CD4-positive, alpha-beta T cell treated with Interleukin-15 for 4 hours (primary cell): ENCODE data around the gene BAHD1.

Source experiments
- DNase-seq: peaks from one replicate; pipeline ENCODE4 v3.0.0-alpha.2; 2020; ENCODE audit warnings: low spot score

BAHD1 gene

DNA sequence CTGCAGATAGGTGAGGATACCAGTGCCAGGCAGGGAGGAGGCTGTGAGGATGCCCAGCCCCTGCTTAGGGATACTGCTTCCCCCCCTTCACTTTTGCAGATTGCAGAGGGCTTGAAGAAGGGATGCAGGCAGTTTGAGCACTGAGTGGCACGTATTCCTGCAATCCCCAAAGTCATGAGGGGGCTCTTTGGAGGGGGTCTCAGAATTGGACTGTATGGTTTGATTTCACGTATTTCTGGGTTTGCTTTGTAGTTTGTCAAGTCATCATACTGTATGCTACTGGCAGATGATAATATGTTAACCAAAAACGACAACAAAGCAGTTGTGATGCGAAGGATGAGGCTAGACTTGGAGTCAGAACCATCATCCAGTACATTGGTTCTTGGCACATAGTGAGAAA lies 58.1 kb downstream of the BAHD1 start:
- DNase-seq, result no peak

- no peak for DNase-seq
These were observed 59.2 kb downstream of the BAHD1 start for GRCh38 chr15:40499931-40500330.

- no peak for DNase-seq
These were observed 60.0 kb downstream of the BAHD1 start for GRCh38 chr15:40500568-40501330.

GRCh38 chr15:40501487-40501886 lies 60.7 kb downstream of the BAHD1 start:
- DNase-seq, result no peak

- DNase-seq, result peak; percentile 60
These were observed 66.3 kb downstream of the BAHD1 start for GRCh38 chr15:40506964-40507571.

DNA sequence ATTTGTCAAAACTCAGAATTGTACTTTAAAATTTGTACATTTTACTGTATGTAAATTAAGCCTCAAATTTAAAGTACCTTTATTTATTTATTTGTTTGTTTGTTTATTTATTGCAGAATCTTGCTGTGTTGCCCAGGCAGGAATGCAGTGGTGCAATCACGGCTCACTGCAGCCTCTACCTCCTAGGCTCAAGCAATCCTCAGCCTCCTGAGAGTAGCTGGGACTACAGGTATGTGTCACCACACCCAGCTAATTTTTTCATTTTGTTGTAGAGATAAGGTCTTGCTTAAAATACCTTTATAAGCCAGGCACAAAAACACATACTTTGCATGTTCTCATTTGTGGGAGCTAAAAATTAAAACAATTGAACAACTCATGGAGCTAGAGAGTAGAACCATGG lies 67.5 kb downstream of the BAHD1 start:
- no peak for DNase-seq

DNA sequence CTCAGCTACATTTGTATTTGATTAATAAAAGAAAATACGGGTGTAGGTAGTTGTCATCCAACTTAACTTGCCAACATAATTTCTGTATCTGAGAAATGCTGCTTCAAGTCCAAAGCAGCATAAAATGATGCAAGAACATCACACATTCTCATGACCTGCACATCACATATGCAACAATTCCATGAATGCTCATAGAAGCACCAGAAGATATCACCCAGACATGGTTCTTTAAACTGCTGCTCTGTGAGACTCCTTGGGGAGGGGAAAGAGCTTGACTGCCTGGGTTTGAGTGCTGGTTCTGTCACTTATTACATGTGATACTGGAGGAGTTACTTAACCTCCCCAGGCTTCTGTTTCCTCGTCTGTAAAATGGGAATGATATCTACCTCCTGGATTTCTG lies 69.4 kb downstream of the BAHD1 start:
- no peak for DNase-seq

DNA sequence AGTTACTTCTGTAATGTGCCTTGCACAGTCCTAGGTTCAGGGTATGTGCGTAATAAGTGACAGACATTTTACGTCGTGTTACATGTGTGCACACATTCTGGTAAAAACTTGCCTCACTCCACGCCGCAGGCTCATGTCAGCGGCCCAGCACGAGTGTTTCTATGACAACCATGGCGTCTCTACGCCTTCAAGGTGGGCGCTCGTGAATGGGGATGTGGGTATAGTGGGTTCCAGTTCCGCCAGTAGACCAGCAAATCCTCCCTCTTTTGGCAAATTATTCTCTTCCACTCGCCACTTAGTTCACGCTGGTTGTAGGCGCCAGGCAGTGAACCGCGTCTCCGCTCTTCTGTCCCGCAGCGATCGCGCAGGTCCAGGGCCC lies 70.3 kb downstream of the BAHD1 start:
- DNase-seq, result no peak

GRCh38 chr15:40511472-40512133 lies 70.8 kb downstream of the BAHD1 start:
- DNase-seq, result no peak

DNA sequence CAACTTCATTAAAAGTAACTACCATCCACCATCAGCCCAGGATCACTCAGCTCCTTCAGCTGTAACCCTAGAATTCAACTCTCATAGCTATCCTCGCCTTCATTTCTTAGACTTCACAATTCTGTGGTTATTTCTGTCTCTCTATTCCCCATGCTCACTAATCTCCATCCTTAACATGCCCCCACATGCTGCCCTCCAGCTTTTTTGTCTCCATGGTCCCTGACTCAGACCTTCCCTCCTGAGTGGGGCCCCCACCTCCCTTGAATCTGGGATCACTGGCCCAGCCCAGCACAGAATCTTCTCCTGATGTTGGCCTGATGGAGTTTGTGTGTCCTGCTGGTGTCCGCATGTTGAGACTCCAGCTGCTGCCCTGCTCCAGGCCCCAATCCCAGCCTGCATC lies 71.7 kb downstream of the BAHD1 start:
- DNase-seq, result no peak

DNA sequence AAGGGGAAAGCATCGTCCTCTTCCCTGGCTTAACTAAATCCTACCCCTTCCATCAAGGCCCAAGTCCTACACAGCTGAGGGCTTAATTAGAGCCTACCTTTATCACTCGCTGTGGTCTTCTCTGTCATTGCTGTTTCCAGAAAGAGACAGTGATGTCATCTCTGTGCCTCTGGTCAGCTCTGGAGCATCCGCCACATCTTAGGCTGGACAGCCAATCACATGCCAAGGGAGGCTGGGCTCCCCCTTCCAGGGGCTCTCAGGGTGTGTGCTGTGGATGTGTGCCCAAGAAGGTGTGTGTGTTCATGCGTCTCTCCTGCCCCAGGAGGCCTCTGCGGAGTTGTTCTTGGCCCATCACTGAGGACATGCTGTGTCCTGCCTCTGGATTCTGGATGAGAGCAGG lies 72.9 kb downstream of the BAHD1 start:
- no peak for DNase-seq

GRCh38 chr15:40516322-40516721 lies 75.6 kb downstream of the BAHD1 start:
- DNase-seq, result no peak
